Uterus (tissue), 4 donors: ENCODE results near the gene HOXB4. TPM values are rescaled to one million over a fixed set of nuclear protein-coding genes. Genes with fewer than 3 reads are reported as not detected.
"Not testable (repeated sequence)": the region's sequence is repeated elsewhere in the genome, so short reads cannot be mapped to it uniquely, and the experiment has no call there.

Experiments used
- DNase-seq, 2 donors: peaks; one replicate each; pipeline ENCODE4 v3.0.0-alpha.2; 2019 to 2020
- H3K27ac ChIP-seq, 2 donors: fragments of 200-600 bp; sonication (generic); 1 replicate in 1 of 2; 2 replicates in 1 of 2; pipeline ENCODE4 v1.5.1; 2016 to 2018
- H3K27me3 ChIP-seq, 2 donors: fragments of 200-600 bp; sonication (generic); one replicate each; pipeline ENCODE4 v1.5.1; 2018 to 2019; ENCODE audit warnings: control low read depth in 1 of 2
- H3K36me3 ChIP-seq, 2 donors: fragments of 200-600 bp; sonication (generic); one replicate each; pipeline ENCODE4 v1.5.1; 2019; ENCODE audit warnings: control low read depth in 1 of 2
- H3K4me1 ChIP-seq, 2 donors: fragments of 200-600 bp; sonication (generic); one replicate each; pipeline ENCODE4 v1.5.1; 2018 to 2019; ENCODE audit warnings: control low read depth in 1 of 2
- H3K4me3 ChIP-seq, 2 donors: fragments of 200-600 bp; sonication (generic); 1 replicate in 1 of 2; 2 replicates in 1 of 2; pipeline ENCODE4 v1.5.1; 2018 to 2019; ENCODE audit warnings: mild to moderate bottlenecking in 1 of 2
- H3K9me3 ChIP-seq, 2 donors: fragments of 200-600 bp; sonication (generic); one replicate each; pipeline ENCODE4 v1.5.1; 2019; ENCODE audit warnings: control low read depth in 1 of 2
- CTCF ChIP-seq, 4 experiments: fragments of 200-600 bp in 2 of 4; fragments of 450-650 bp in 2 of 4; sonication (generic) in 2 of 4; IDR thresholded peaks; one replicate each; pipeline ENCODE4 v1.5.1; 2016 to 2019; ENCODE audit warnings: antibody characterized with exemption in 4 of 4, mild to moderate bottlenecking in 2 of 4, moderate library complexity in 1 of 4
- POLR2A ChIP-seq, 2 donors: fragments of 450-650 bp; IDR thresholded peaks; one replicate each; pipeline ENCODE4 v1.6.1; 2016; ENCODE audit warnings: antibody characterized with exemption in 2 of 2, mild to moderate bottlenecking in 1 of 2, moderate library complexity in 1 of 2
- intact Hi-C: fragments of 100-400 bp; cut with DNase I; formaldehyde crosslinking; loops from one replicate; pipeline ENCODE4 v1.15.1; 2023; ENCODE audit warnings: low total_unique reads
- total RNA-seq, 4 donors: library from RNA; depleted of rRNA in 3 of 4; stranded (reverse); fragments of >200 nt in 3 of 4; gene quantifications; one replicate each; pipeline versions ENCODE4 v1.1.0 to v1.2.4, GENCODE V29; 2014 to 2023
- donor health status: DM: yes; HTN: yes; CAD: no.

The HOXB4 gene
- total RNA-seq, 4 donors from 2014 or later: 0.88 to 6.9 (median 5.5) TPM; not detected in 1

- intact Hi-C loops: no loop called here
- H3K4me1 ChIP-seq: no peaks in the 10 kb centered on the region
- no peak overlapping the region for H3K27ac ChIP-seq
- no peak for DNase-seq
- no peaks in the 10 kb centered on the region for H3K36me3 ChIP-seq
- no peaks in the 10 kb centered on the region for H3K27me3 ChIP-seq
- no peak overlapping the region for H3K4me3 ChIP-seq
- H3K9me3 ChIP-seq: no peaks in the 10 kb centered on the region
- TF ChIP-seq POLR2A (IDR thresholded peaks at IDR 0.05) (no peak), CTCF (IDR thresholded peaks at IDR 0.05) (no peak)
These were observed 40.8 kb downstream of the HOXB4 start for GRCh38 chr17:48537316-48537715.

GRCh38 chr17:48535793-48536559 lies 42.2 kb downstream of the HOXB4 start:
- H3K9me3 ChIP-seq, H3K27me3 ChIP-seq, intact Hi-C loops, DNase-seq, H3K4me1 ChIP-seq, H3K27ac ChIP-seq, H3K4me3 ChIP-seq, H3K36me3 ChIP-seq: not testable (repeated sequence)

- no peak for DNase-seq
- Histone ChIP-seq H3K4me3 (no peak overlapping the region), H3K27me3 (no peaks in the 10 kb centered on the region), H3K36me3 (no peaks in the 10 kb centered on the region), H3K4me1 (no peaks in the 10 kb centered on the region), H3K9me3 (no peaks in the 10 kb centered on the region), H3K27ac (no peak overlapping the region)
- no peak for TF ChIP-seq CTCF (IDR thresholded peaks at IDR 0.05)
- no peak for TF ChIP-seq POLR2A (IDR thresholded peaks at IDR 0.05)
- intact Hi-C loops: no loop called here
These were observed 45.9 kb downstream of the HOXB4 start for GRCh38 chr17:48532261-48532660.

GRCh38 chr17:48530887-48531272 lies 47.3 kb downstream of the HOXB4 start, which contains the start of gene HOXB1:
Gene HOXB1, minus strand, starts transcription at chr17:48531011. Its CDS starts 107 bp downstream, at chr17:48530904.
- intact Hi-C loops: no loop called here
- H3K27ac ChIP-seq: no peak within 1 kb of the TSS
- H3K4me3 ChIP-seq: no peak within 1 kb of the TSS
- no peaks in the 10 kb centered on the region for H3K4me1 ChIP-seq
- TF ChIP-seq CTCF (IDR thresholded peaks at IDR 0.05): no peak
- TF ChIP-seq POLR2A (IDR thresholded peaks at IDR 0.05): no peak
- no peaks in the 10 kb centered on the region for H3K36me3 ChIP-seq
- no peak for DNase-seq
- H3K9me3 ChIP-seq: no peaks in the 10 kb centered on the region
- no peaks in the 10 kb centered on the region for H3K27me3 ChIP-seq

GRCh38 chr17:48530208-48530886 lies 47.8 kb downstream of the HOXB4 start:
- Histone ChIP-seq H3K27me3 (no peaks in the 10 kb centered on the region), H3K4me1 (no peaks in the 10 kb centered on the region), H3K36me3 (no peaks in the 10 kb centered on the region), H3K9me3 (no peaks in the 10 kb centered on the region), H3K27ac (no peak overlapping the region), H3K4me3 (no peak overlapping the region)
- intact Hi-C loops: no loop called here
- no peak for DNase-seq
- TF ChIP-seq CTCF (IDR thresholded peaks at IDR 0.05): no peak
- no peak for TF ChIP-seq POLR2A (IDR thresholded peaks at IDR 0.05)
